Thyroid gland (tissue), 4 donors: ENCODE data around the gene NQO1. TPM values are rescaled to one million over a fixed set of nuclear protein-coding genes. Genes with fewer than 3 reads are reported as not detected.

Source experiments
- DNase-seq, 2 donors: peaks; one replicate each; pipeline ENCODE4 v3.0.0-alpha.2; 2019
- H3K27ac ChIP-seq, 3 donors: fragments of 200-600 bp; sonication (generic); 1 replicate in 2 of 3; 2 replicates in 1 of 3; pipeline ENCODE4 v1.5.1; 2016 to 2019; ENCODE audit warnings: mild to moderate bottlenecking in 1 of 3, moderate library complexity in 1 of 3
- H3K27me3 ChIP-seq: fragments of 200-600 bp; sonication (generic); one replicate; pipeline ENCODE4 v1.5.1; 2019
- H3K36me3 ChIP-seq, 2 donors: fragments of 200-600 bp; sonication (generic); one replicate each; pipeline ENCODE4 v1.5.1; 2016 to 2019
- H3K4me1 ChIP-seq, 2 donors: fragments of 200-600 bp; sonication (generic); one replicate each; pipeline ENCODE4 v1.5.1; 2017 to 2019
- H3K4me3 ChIP-seq, 3 donors: fragments of 200-600 bp; sonication (generic); replicated peaks in 1 of 3; 1 replicate in 2 of 3; 2 replicates in 1 of 3; pipeline ENCODE4 v1.5.1; 2016; ENCODE audit warnings: mild to moderate bottlenecking in 1 of 3
- H3K9me3 ChIP-seq: fragments of 200-600 bp; sonication (generic); one replicate; pipeline ENCODE4 v1.5.1; 2017
- POLR2A ChIP-seq, 2 donors: fragments of 450-650 bp; IDR thresholded peaks; one replicate each; pipeline ENCODE4 v1.6.1; 2017; ENCODE audit warnings: antibody characterized with exemption in 2 of 2, mild to moderate bottlenecking in 2 of 2, moderate library complexity in 1 of 2
- WGBS, 2 donors: methylation state at CpG; one replicate each; pipeline ENCODE4 v1.1.5; 2017; 5-methylcytosine and 5-hydroxymethylcytosine counted together
- intact Hi-C: fragments of 100-400 bp; cut with DNase I; formaldehyde crosslinking; loops from one replicate; pipeline ENCODE4 v1.15.1; 2023
- total RNA-seq, 4 donors: library from RNA; depleted of rRNA; stranded (reverse); fragments of >200 nt; gene quantifications; one replicate each; pipeline ENCODE4 v1.2.3, GENCODE V29; 2016
- TF ChIP-seq, protein P1 (sequence below), 6 experiments: fragments of 200-600 bp in 3 of 6; fragments of 450-650 bp in 3 of 6; sonication (generic) in 3 of 6; IDR thresholded peaks; one replicate each; pipeline ENCODE4 v1.5.1; 2016 to 2019; ENCODE audit warnings: antibody characterized with exemption in 6 of 6, mild to moderate bottlenecking in 2 of 6, inconsistent platforms in 1 of 6, moderate library complexity in 1 of 6

The NQO1 gene
- total RNA-seq, 4 donors from 2014 or later = 321 to 1,811 (median 577) TPM

DNA sequence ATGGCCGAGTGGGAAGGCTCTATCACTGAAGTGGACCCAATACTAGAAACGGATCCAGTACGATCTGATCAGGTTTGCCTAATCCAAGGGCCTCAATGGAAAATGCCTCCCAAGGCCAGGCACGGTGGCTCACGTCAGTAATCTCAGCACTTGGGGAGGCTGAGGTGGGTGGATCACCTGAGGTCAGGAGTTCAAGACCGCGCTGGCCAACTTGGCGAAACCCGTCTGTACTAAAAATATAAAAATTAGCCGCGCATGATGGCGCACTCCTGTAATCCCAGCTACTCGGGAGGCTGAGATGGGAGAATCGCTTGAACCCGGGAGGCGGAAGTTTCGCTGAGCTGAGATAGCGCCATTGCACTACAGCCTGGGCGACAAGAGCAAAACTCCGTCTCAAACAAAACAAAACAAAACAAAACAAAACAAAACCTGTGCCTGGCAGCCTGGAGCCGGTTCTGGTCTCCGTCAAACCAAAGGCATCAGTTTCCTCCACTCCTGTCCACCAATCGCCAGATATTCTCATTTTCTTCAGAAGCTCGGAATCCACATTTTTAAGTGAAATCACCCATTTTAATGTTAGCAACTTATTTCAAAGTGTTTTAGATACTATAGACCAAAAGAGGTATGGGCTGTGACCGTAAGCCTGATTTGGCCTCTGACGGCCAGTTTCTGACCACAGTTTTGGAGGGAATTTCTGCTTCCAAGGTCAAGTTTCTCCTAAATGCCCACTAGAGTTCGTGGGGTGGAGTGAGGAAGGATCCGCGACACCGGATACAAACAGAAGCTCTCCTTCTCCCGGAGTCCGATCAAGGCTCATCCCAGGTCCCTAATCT is 664 bp downstream of the NQO1 start:
- intact Hi-C loops = no loop called here
- Histone ChIP-seq H3K36me3 (no peaks in the 10 kb centered on the region), H3K4me3 (peak overlapping the region; percentile 27 to 66 (median 33)), H3K27ac (peak overlapping the region; percentile 84 to 92 (median 89)), H3K4me1 (peaks cover 45 to 46% of the 10 kb centered on the region in 2 donors), H3K27me3 (no peaks in the 10 kb centered on the region), H3K9me3 (no peaks in the 10 kb centered on the region)
- WGBS, 2 donors = 65 to 69% methylated on average over 32 of the region's 32 CpGs
- peak; percentile 15 to 18 for DNase-seq
- TF ChIP-seq POLR2A (IDR thresholded peaks at IDR 0.05) = no peak
- TF ChIP-seq, protein P1, sequence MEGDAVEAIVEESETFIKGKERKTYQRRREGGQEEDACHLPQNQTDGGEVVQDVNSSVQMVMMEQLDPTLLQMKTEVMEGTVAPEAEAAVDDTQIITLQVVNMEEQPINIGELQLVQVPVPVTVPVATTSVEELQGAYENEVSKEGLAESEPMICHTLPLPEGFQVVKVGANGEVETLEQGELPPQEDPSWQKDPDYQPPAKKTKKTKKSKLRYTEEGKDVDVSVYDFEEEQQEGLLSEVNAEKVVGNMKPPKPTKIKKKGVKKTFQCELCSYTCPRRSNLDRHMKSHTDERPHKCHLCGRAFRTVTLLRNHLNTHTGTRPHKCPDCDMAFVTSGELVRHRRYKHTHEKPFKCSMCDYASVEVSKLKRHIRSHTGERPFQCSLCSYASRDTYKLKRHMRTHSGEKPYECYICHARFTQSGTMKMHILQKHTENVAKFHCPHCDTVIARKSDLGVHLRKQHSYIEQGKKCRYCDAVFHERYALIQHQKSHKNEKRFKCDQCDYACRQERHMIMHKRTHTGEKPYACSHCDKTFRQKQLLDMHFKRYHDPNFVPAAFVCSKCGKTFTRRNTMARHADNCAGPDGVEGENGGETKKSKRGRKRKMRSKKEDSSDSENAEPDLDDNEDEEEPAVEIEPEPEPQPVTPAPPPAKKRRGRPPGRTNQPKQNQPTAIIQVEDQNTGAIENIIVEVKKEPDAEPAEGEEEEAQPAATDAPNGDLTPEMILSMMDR (IDR thresholded peaks at IDR 0.05) = no peak

DNA sequence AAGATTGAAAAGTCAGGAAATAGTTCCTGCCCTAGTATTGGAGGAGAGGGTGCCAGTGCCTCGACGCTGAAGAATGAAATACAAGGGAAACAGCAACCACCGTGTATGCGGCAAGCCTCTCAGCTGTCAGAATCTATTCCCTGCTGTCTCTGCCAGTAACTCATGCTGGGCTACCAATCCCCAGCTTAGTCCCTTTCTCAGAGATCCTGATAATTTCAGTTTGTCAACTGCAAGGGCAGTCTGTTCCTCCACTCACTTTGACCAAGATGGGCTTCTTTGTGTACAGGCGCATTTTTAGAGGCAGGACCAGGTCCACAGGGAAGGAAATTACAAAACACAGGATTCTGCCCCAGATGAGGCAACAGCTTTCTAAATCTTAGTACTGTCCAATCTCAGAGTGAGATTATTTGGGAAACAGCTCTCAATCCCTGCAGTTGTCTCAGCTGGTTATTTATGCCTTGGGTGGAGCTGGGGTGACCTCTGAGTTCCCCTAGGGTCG is 1.3 kb downstream of the NQO1 start:
- Histone ChIP-seq H3K9me3 (no peaks in the 10 kb centered on the region), H3K27ac (peak overlapping the region; percentile 84 to 92 (median 89)), H3K4me3 (peak overlapping the region in 1 of 3 donors; percentile 33), H3K4me1 (peaks cover 45 to 46% of the 10 kb centered on the region in 2 donors), H3K36me3 (no peaks in the 10 kb centered on the region), H3K27me3 (no peaks in the 10 kb centered on the region)
- TF ChIP-seq, protein P1 (IDR thresholded peaks at IDR 0.05) = no peak
- TF ChIP-seq POLR2A (IDR thresholded peaks at IDR 0.05) = no peak
- 63 to 64% methylated on average over 6 of the region's 6 CpGs for WGBS, 2 donors
- no peak for DNase-seq
- intact Hi-C loops = no loop called here

DNA sequence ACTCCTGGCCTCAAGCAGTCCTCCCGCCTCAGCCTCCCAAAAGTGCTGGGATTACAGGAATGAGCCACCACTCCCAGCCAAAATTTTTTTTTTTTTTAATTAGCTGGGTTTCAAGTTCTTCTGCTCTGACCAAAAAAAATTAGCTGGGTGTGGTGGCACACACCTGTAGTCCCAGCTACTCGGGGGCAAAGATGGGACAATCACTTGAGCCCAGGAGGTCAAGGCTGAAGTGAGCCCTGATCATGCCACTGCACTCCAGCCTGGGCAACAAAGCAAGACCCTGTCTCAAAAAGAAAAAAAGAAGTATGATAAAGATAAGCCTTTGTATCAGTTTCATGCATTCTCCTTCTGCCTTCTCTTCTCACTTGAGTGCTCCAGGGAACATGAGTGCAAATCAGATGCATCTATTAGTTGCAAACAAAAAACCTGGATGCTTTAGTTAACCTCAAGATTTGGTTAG is 1.9 kb downstream of the NQO1 start:
- intact Hi-C loops = no loop called here
- Histone ChIP-seq H3K27ac (peak overlapping the region; percentile 84 to 92 (median 89)), H3K4me1 (peaks cover 41 to 46% of the 10 kb centered on the region in 2 donors), H3K36me3 (peaks cover 4 to 5% of the 10 kb centered on the region in 2 donors), H3K9me3 (no peaks in the 10 kb centered on the region), H3K27me3 (no peaks in the 10 kb centered on the region), H3K4me3 (peak overlapping the region in 1 of 3 donors; percentile 33)
- whole genome bisulfite sequencing, 2 donors = 90 to 94% methylated on average over 2 of the region's 2 CpGs
- DNase-seq = no peak
- TF ChIP-seq, protein P1 (IDR thresholded peaks at IDR 0.05) = no peak
- TF ChIP-seq POLR2A (IDR thresholded peaks at IDR 0.05) = no peak

DNA sequence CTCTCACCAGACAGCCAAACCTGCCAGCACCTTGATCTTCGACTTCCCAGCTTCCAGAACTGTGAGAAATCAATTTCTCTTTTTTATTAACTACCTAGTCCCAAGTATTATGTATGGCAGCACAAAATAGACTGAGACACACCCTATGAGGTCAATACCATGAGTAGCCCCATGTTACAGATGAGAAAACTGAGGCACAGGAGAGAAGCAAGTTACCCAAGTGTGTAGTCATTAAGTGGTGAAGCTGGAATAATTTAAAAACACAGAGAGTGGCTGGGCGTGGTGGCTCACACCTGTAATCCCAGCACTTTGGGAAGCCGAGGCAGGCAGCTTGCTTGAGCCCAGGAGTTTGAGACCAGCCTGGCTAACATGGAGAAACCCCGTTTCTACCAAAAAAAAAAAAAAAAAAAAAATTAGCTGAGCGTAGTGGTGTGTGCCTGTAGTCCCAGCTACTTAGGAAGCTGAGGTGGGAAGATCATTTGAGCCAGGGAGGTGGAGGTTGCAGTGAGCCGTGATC is 4.9 kb downstream of the NQO1 start:
- H3K9me3 ChIP-seq = no peaks in the 10 kb centered on the region
- no peaks in the 10 kb centered on the region for H3K27me3 ChIP-seq
- H3K27ac ChIP-seq = no peak overlapping the region
- H3K4me3 ChIP-seq = no peak overlapping the region
- 94 to 95% methylated on average over 6 of the region's 6 CpGs for WGBS, 2 donors
- DNase-seq = no peak
- TF ChIP-seq, protein P1 (IDR thresholded peaks at IDR 0.05) = no peak
- peaks cover 12 to 25% of the 10 kb centered on the region in 2 donors for H3K4me1 ChIP-seq
- H3K36me3 ChIP-seq = peaks cover 24 to 29% of the 10 kb centered on the region in 2 donors
- intact Hi-C loops = no loop called here
